Ramos (cell line): ENCODE measurements around the gene STAT5B.
"Not testable (repeated sequence)": the region's sequence is repeated elsewhere in the genome, so short reads cannot be mapped to it uniquely, and the experiment has no call there.

Source experiments
- in situ Hi-C: fragments of 300-500 bp; cut with MboI; formaldehyde crosslinking; loops from one replicate; pipeline ENCODE4 v1.14.3; 2022; ENCODE audit warnings: low sequenced_read_pairs; ENCODE audit not compliant: unreplicated experiment

The STAT5B gene

DNA sequence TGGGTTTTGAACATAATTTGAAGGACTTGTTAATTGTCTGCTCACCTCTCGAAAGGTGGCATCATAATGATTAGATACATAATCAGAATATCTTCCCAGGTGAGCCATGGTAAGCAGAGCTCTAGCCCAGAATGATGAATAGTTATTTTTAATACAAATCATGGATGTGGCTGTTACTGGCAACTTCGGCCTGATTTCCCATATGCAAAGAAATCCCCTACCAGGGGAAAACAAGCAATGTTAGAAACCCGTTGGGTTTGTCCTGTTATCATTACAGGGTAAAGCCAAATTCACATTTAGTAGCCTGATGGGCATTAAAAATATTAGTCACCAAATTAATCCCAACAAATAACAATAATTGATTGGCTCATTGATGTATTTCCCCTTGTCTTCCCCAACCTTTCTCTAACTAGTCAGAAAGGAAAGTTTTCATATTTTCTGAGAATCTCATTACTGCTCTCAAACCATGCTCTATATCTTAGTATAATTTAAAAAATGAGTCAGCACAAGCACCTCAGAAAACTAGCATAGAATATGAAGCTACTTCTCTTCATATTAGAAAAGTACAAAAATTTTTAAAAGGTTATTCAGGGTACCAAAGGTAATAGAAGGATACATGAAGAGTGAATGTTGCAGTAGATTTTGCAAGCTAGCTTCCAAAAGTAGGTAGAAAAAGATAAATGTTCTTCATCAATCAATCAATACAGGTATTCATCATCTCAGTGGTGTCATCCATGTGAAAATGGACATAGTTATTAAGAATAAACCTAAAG lies 5.0 kb downstream of the STAT5B start:
- in situ Hi-C loops: no loop called here

DNA sequence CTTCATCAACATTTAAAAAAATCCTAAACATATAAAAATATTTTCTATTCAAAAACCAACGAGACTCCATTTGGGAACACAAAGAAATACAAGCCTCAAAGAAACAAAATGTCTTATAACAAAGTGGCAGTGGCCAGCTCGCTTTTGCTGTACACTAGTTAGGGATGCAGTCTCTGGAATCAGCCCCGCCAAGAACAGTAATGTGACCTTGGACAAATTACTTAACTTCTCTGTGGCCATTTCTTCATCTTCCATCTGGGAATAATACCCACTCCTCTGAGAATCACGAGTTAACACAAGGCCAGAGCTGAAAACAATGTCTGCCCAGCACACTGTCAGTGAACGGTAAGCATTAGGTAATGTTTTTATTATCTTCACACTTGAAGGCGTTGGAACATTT lies 5.6 kb downstream of the STAT5B start:
- in situ Hi-C loops: no loop called here

DNA sequence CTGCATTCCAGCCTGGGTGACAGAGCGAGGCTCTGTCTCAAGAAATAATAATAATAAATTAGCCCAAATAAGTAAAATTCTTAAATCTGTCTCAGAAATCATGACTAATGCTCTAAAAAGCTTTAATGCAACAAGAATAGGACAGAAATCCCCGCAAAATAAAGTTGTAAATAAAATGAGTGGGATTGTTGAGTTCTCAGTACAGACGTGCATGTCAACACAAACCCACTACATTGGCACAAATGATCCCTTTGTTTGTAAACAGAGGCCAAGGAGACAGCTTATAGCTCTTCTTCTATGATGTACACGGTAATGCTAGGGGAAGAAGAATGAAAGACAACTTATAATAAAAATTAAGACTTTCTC lies 6.0 kb downstream of the STAT5B start:
- in situ Hi-C loops: no loop called here

DNA sequence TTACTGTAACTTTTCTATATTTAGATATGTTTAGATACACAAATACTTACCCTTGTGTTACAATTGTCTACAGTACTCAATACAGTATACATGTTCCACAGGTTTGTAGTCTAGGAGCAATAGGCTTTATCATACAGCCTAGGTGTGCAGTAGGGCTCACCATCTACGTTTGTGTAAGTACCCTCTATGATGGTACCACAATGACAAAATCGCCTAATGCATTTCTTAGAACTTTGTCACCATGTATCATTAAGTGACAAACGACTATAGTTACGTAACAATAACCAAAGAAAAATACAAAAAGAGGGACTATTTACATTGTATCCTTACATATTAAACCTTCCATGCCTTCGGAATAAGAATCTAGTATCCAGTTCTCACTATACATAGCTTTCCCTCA lies 8.0 kb downstream of the STAT5B start:
- in situ Hi-C loops: no loop called here

DNA sequence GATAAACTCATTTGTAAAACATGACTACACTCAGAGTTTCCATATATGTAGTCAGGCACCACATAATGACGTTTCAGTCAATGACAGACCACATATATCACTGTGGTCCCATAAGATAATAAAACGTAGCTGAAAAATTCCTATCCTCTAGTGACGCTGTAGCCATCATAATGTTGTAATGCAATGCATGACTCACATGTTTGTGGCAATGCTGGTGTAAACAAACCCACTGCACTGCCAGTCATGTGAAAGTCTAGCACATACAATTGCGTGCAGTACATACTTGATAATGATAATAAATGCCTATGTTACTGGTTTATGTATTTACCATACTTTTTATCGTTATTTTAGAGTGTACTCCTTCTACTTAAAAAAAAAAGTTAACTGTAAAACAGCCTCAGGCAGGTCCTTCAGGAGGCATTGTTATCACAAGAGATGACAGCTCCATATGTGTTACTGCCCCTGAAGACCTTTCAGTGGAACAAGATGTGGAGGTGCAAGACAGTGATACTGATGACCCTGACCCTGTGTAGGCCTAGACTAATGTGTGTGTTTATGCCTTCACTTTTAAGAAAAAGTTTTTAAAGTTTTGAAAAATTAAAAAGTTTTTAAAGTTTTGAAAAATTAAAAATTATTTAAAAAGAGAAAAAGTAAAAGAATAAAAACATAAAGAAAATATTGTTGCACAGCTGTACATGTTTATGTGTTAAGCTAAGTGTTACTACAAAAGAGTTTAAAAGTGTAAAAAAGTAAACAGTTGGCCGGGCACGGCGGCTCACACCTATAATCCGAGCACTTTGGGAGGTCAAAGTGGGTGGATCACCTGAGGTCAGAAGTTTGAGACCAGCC lies 9.0 kb downstream of the STAT5B start:
- in situ Hi-C loops: no loop called here

DNA sequence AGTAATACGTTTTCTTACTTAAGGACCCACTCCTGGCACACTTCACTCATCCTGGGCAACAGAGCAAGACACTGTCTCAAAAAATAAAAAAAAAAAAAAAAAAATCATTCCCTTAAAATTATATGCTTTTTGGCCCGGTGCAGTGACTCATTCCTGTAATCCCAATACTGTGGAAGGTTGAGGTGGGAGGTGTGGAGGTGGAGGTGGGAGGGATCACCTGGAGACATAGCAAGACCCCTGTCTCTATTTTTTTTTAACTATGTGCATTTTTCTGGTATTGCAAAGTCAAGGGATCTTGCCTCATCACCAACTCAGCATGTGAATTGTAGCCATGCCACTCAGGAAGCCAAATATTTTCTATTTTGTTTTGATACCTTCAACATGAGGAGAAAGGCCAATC lies 9.7 kb downstream of the STAT5B start:
- in situ Hi-C loops: no loop called here

DNA sequence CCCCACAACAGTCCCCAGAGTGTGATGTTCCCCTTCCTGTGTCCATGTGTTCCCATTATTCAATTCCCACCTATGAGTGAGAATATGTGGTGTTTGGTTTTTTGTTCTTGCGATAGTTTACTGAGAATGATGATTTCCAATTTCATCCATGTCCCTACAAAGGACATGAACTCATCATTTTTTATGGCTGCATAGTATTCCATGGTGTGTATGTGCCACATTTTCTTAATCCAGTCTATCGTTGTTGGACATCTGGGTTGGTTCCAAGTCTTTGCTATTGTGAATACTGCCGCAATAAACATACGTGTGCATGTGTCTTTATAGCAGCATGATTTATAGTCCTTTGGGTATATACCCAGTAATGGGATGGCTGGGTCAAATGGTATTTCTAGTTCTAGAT lies 11.8 kb downstream of the STAT5B start:
- in situ Hi-C loops: not testable (repeated sequence)

DNA sequence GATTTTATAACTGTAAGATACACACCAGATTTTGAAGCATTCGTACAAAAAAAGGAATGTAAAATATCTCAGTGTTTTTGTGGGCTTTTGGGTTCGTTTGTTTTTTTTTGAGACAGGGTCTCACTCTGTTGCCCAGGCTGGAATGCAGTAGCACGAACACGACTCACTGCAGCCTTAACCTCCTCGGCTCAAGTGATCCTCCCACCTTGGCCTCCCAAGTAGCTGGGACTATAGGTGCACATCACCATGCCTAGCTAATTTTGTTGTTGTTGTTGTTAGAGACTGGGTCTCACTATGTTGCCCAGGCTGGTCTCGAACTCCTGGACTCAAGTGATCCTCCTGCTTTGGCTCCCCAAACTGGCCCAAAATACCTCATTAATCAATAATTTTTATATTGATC lies 15.9 kb downstream of the STAT5B start:
- in situ Hi-C loops: no loop called here

DNA sequence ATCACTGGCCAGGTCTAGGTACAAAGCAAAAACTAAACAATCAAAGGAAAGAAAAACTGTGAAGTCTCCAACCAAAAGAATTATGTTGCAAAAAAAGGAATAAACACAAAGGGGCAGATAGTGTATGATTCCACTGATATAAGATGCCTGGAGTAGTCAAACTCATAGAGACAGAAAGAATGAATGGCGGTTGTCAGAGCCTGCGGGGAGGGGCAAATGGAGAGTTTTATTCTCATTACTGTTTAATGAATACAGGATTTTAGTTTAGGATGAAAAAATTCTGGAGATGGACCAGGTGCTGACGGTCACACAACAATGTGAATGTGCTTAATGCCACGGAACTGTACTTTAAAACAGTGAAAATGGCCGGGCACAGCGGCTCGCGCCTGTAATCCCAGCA lies 20.7 kb downstream of the STAT5B start:
- in situ Hi-C loops: no loop called here

DNA sequence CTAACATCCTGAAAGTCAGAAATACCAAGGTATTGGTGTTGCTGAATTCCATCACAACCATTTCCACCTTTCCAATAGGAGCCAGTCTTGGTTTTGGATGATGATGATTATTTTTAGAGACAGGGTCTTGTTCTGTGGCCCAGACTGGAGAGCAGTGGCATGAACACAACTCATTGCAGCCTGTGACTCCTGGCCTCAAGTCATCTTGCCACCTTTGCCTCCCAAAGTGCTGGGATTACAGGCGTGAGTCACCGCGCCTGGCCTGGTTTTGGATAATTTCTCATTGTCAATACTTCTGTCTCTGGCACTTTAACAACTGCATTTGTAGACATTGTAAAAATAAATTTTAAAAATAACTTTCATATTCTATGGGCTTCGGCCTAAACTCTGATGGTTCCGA lies 22.6 kb downstream of the STAT5B start:
- in situ Hi-C loops: no loop called here

DNA sequence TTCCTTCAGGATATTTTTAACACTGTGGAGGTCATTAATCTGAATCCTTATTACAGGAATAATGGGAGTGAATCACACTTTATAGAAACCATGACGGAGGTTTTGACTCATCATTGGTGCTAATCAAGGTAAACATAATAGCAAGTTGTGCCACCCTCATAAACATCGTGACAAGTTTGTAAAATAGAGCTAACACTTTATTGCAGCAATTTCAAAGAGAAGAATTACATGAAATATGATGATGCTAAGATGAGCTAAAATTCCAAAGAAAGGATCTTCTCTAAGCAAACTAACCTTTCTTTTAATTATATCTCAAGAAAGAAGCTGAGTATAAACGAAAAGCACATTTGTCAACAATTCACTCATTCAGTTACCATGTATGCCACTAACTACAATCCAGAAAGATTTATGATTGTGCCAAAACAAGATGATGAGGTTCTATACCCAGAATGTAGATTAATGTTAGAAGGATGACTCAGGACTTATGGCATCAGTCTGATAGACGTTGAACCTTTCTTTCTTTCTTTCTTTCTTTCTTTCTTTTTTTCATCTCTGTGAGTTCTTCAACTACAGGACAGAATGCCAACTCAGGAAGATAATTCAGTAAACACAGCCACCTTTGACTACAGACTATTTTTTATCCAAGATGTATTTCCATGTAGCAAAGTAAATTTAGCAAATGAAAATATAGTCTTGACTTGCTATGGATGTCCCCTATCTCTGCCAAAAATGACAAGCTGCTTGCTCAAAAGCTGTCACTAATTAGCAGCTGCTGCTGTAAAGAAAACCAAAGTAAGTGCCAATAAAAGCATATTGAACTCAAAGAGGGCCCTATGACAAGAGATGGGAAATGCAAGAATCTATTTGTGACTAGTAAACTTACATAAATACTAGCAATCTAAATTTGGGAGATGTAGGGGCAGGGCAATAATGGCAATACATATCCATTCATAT lies 23.3 kb downstream of the STAT5B start:
- in situ Hi-C loops: no loop called here

DNA sequence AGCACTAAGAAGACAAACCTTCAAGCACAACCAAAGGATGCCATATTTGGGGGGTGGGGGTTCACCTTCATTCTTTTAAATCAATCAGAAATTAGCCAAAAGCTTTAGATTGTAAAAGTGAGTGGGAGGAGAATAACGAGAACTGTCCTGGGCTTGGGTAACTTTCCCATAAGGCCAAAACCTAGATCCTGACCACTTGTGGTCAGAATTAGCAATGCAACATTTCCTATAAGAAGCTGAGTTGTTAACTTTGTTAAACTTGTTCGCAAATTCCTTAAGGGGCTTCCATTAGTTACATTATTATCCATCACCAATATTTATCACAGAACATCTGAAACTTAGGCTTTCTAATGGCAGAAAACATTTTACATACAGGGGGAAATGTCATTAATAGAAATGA lies 25.1 kb downstream of the STAT5B start:
- in situ Hi-C loops: no loop called here

DNA sequence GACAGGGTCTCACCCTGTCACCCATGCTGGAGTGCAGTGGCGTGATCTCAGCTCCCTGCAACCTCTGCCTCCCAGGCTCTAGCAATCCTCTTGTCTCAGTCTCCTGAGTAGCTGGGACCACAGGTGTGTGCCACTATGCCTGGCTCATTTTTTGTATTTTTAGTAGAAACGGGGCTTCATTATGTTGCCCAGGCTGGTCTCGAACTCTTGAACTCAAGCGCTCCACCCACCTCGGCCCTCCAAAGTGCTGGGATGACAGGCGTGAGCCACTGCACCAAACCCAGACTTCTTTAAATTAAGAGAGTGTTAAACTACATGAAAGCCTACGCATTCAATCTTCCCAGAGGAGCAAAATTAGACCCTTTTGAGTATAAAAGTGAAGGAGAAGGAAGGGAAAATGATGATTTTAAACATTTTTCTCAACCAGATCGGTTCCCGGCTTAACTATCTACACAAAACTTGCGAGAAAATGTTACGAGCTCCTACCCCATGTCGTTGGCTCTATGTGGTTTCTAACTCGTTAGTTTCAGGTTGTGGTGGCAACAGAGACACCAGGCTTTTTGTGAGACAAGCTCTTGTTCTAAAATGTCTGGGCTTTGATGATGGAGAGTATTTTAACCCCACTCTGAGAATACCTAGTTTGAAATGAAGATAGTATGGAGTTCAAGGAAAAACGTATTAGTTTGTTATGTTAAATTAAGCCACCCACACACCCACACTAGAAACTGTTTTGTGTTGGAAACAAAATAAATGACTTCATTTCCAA lies 26.3 kb downstream of the STAT5B start:
- in situ Hi-C loops: no loop called here

DNA sequence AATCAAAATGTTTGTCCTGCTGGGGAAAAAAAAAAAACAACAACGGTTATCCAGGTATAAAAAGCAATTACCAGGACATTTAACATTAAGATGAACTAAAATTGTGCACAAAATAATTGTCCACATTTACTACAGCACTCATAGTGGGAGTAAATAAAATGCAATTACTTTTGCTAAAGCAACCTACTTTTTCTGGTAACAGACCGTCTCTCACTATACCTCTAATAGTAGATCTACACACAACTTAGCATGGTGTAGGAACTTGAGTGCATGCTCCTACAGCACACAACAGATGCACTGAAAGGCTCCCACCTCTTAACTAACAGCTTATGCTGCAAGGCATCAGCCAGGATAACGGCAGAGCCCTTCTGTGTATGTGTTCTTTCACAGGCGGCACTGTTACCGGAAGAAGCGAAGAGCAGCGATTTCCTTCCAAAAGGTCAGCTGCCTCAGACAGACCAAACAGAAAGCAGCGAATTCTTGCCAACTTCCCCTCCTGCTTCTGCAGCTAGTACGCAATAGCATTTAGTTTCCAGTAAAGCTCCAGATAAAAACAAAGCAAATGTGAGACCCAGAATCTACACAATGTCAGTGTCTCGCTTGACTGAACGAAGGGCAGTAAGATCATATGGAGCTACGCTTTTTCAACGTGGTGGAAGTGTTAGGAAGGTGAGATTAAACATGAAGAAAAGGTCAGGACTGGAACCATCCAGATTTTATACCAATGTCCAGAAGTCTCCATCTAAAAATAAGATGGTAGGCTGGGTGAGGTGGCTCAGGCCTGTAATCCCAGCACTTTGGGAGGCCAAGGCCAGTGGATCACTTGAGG lies 27.6 kb downstream of the STAT5B start:
- in situ Hi-C loops: no loop called here

DNA sequence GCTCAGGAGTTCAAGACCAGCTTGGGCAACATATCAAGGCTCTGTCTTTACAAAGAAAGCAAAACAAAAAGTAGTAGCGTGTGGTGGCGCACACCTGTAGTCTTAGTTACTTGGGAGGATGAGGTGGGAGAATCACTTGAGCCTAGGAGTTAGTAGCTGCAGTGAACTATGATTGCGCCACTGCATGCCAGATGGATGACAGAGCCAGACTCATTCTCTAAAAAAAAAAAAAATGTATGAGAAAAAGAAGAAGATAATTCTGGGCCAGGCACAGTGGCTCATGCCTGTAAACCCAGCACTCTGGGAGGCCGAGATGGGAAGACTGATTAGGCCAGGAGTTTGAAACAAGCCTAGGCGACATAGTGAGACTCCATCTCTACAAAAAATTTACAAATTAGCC lies 28.5 kb downstream of the STAT5B start:
- in situ Hi-C loops: no loop called here

DNA sequence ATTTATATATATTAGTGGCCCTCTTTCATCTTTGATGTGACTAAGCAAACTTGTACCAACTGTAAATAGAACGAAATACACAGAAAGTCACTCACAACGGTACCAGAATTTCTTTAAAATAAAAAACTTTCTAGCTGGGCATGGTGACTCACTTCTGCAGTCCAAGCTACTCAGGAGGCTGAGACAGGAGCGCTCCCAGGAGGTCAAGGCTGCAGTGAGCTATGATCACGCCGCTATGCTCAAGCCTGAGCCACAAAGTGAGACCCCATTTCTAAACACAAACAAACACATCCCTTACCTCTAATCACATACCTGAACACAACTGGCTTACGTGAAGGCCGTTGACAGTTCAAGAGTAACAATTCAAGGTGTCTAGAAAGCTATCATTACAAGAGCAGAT lies 29.7 kb downstream of the STAT5B start:
- in situ Hi-C loops: no loop called here

DNA sequence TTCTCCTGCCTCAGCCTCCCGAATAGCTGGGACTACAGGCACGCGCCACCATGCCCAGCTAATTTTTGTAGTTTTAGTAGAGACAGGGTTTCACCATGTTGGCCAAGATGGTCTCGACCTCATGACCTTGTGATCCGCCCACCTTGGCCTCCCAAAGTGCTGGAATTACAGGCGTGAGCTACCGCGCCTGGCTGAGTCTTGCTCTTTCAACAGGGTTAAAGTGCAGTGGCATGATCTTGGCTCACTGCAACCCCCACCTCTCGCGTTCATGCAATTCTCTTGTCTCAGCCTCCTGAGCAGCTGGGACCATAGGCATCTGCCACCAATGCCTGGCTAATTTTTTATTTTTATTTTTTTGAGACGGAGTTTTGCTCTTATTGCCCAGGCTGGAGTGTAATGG lies 31.0 kb downstream of the STAT5B start:
- in situ Hi-C loops: not testable (repeated sequence)

DNA sequence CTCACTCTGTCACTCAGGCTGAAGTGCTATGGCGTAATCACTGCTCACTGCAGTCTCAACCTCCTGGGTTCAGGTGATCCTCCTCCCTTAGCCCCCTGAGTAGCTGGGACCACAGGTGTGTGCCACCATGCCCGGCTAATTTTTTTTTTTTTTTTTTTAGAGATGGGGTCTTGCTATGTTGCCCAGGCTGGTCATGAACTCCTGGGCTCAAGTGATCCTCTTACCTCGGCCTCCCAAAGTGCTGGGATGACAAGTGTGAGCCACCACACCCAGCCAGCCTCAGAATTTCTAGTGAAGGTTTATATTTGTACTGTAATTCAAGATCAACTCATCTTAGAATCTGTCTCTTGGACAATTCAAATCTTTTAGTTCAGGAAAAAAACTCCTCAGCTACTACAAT lies 32.1 kb downstream of the STAT5B start:
- in situ Hi-C loops: not testable (repeated sequence)

DNA sequence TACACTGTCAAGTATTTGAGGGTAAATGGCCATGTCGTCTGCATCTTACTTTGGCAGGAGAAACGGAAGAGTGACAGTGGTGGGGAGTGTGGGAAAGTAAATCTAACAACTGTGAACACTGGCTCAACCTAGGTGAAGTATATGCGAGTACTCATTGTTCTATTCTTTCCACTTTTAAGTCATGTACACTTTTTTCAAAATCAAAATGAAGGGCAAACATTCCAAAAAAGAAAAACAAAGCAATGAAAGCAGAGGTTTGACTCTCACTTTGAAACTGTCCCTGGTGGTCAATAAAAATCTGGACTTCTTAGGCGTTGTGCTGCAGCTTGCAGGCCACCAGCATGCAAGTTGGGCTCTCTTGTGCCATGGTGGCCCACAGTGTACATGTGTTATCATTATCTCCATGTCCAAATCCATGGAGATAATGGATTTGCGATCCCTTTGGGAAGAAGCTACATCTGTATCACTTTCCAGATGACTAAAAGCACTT lies 32.7 kb downstream of the STAT5B start:
- in situ Hi-C loops: no loop called here
